ENCODE results near the gene RAB10.

GRCh38 chr2:26010943-26011342 is 22.9 kb upstream of the RAB10 start:
- TF ChIP-seq CTCF (conservative IDR thresholded peaks at IDR 0.05; ENCODE audit: low read depth, low read length) = no peak
- no peak for TF ChIP-seq EZH2 (IDR thresholded peaks at IDR 0.05; ENCODE audit: borderline replicate concordance, low read depth, low read length, poor library complexity, severe bottlenecking)
